Loucy (cell line): ENCODE measurements around the gene EVC.

Source experiments
- EZH2phosphoT487 ChIP-seq: fragments of 200-600 bp; IDR thresholded peaks from 2 replicates; pipeline ENCODE4 v1.6.1; 2018; ENCODE audit warnings: antibody characterized with exemption, mild to moderate bottlenecking, moderate library complexity, borderline replicate concordance
- TF ChIP-seq, protein P1 (sequence below): fragments of 200-600 bp; sonication (generic); conservative IDR thresholded peaks from 2 replicates; pipeline ENCODE4 v1.5.1; 2014; ENCODE audit warnings: mild to moderate bottlenecking, antibody characterized with exemption, low read length

DNA sequence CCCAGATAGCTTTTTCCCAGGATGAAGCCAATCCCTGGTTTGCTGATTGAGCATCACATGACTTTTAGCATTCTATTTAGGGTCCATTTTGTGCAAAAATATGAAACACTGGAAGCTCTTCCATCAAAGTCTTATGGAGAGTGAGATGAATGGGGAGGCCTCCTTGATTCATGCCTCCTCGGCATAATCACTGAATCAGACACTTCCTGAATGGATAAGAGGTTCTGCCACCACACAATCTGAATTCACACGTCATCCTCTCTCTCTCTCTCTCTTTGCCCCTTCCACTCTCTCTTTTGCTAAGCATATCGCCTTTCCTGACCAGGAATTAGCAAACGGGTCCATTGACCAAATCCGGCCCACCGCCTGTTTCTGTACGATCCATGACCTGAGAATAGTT is 113.2 kb downstream of the EVC start:
- TF ChIP-seq, protein P1, sequence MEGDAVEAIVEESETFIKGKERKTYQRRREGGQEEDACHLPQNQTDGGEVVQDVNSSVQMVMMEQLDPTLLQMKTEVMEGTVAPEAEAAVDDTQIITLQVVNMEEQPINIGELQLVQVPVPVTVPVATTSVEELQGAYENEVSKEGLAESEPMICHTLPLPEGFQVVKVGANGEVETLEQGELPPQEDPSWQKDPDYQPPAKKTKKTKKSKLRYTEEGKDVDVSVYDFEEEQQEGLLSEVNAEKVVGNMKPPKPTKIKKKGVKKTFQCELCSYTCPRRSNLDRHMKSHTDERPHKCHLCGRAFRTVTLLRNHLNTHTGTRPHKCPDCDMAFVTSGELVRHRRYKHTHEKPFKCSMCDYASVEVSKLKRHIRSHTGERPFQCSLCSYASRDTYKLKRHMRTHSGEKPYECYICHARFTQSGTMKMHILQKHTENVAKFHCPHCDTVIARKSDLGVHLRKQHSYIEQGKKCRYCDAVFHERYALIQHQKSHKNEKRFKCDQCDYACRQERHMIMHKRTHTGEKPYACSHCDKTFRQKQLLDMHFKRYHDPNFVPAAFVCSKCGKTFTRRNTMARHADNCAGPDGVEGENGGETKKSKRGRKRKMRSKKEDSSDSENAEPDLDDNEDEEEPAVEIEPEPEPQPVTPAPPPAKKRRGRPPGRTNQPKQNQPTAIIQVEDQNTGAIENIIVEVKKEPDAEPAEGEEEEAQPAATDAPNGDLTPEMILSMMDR: no peak
- TF ChIP-seq EZH2phosphoT487: no peak
